Dermis microvascular lymphatic vessel endothelial cell (primary cell): ENCODE results near the gene ZNF445. TPM values are rescaled to one million over a fixed set of nuclear protein-coding genes. Genes with fewer than 3 reads are reported as not detected.
"Not testable (repeated sequence)": the region's sequence is repeated elsewhere in the genome, so short reads cannot be mapped to it uniquely, and the experiment has no call there.

Source experiments
- DNase-seq, 2 donors: peaks; one replicate each; pipeline versions ENCODE4 v3.0.0 to v3.0.0-alpha.2; 2010; ENCODE audit warnings: low read depth in 2 of 2
- total RNA-seq: library from RNA; depleted of rRNA; stranded (reverse); fragments of >200 nt; gene quantifications from 2 replicates; pipeline ENCODE4 v1.2.1, GENCODE V29; 2014

The ZNF445 gene
- total RNA-seq: 5.4 and 7.0 TPM in 2 replicates

DNA sequence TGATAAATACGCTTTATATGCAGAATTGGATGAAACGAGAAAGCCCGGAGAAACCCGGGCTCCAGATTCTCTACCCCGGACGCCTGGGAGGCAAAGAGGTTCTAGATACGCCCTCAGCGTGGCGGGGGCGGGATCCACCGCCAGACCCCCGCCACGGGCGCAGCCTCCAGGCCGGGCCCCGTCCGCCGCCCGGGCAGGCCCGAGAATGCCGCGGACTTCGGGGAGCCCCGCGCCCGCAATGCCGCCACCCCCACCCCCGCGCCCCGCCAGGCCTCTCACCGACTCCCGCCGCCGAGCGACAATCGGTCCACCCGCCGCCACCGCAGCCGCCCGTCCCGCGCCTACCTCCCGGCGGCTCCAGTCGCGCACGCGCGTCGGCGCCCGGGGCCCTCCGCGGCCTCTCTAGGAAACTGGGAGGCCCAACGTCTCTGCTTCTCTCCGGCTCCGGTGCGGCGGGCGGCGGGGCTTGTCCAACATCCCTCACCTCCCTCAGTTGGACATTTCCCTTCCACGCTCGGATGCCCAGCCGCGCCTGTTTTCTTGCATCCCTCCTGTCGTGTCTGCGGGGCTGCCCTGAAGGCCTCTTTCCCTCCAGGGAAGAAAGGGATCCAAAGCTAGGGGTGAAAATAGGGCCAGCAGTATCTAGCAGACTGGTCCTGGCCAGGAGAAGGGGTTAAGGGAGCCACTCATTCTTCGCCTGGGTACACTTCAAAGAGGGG is at the start of gene ZNF445:
TSS of gene ZNF445 (minus strand) at position 359 of the 719 bp plus-strand sequence. CDS start 22,121 bp downstream, outside the sequence.
- peak; percentile 53 to 83 for DNase-seq

DNA sequence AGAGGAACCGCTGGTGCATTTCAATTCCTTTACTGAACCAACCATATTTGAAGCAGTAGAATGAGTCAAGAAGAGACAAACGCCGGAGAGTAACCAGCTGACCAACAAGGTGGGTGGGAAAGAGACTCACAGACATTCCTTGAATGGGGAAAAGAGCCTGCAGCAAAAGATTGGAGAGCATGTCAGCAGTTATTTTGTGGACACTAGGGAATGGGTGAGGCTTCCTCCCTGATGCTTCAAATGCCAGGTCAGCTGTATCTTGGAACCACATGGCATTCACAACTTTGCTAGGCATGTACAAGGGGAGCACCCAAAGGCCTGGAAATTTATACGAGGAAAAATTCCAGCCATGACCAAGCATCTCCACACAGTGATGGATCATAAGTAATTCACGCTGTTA is 47.6 kb upstream of the ZNF445 start:
- no peak for DNase-seq

- DNase-seq: no peak
Measured at GRCh38 chr3:44522494-44522933, 45.0 kb upstream of the ZNF445 start.

- DNase-seq: no peak
Measured at GRCh38 chr3:44521721-44522120, 44.3 kb upstream of the ZNF445 start.

DNA sequence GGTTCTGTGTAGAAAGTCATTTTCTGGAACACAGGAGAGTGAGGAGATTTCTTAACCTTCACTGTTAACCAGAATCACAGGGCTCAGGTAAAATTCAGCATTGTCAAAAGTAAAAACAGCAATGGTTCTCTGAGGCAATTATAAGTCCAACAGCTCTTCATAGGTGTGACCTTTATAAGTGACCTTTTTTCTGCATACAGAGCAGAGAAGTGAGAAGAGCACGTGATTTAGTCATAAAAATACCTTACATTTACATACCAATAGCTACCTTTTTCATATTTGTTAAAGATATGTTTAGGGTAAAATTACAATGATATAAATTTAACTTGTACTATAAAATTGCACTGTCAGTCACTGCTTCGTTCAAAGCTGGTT is 41.3 kb upstream of the ZNF445 start:
- DNase-seq: no peak

DNA sequence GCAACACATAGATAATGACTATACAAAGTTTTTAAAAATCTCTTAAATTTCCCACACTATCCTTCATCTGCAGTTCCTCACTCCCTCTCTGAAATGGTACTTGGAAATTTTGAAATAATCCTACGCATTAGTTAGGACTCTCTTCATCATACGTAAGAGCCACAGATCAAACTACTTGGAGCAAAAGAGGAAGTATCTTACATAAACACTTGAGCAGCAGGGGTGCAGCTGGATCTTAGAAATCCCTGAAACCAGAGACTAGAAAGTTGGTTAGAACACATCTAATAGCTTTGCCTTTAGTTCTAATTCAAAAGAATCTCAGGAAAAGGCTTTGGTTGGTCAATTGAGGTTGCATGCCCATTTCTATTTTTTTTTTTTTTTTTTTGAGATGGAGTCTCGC is 38.8 kb upstream of the ZNF445 start:
- no peak for DNase-seq

GRCh38 chr3:44513513-44513912 is 36.0 kb upstream of the ZNF445 start:
- no peak for DNase-seq

DNA sequence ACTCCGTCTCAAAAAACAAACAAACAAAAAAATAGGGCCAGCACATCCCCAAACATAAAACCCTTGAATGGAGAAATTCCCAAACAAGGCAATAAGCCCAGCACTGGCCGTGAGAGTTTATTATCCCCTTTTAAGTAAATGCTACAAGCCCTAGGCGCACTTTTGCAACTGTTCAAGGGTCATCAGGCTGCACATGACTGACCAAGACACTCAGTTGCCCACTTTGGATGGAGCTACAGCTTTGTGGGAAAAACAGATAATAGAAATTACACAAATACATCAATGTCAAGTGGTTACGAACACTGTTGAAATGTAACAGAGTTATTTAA is 33.7 kb upstream of the ZNF445 start:
- DNase-seq: no peak

- DNase-seq: peak in 1 of 2 donors; percentile 26
Measured at GRCh38 chr3:44510000-44510368, 32.5 kb upstream of the ZNF445 start.

DNA sequence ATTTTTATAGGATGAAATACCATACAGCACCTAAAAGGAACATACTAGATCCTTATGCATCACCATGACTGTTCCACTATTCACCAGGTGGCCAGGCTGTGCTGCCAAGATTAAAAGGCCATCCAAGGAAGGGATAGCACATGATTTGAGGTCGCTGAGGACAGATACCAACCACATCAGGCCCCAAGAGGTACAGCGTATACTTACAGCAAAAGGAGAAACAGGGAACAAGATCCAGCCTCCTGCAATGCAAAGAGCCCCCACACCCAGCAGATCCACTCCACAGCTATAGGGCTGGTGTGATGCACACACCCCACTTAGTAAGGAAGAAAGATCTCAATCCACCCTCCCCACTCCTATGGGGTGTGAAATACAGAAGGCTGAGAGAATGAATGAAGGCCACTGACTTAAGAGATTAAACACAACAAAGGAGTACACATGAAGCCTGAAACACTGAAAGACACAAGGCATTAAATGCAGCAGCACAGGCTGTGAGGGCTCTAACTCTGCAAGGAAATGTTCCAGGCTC is 32.0 kb upstream of the ZNF445 start:
- DNase-seq: peak in 1 of 2 donors; percentile 5

DNA sequence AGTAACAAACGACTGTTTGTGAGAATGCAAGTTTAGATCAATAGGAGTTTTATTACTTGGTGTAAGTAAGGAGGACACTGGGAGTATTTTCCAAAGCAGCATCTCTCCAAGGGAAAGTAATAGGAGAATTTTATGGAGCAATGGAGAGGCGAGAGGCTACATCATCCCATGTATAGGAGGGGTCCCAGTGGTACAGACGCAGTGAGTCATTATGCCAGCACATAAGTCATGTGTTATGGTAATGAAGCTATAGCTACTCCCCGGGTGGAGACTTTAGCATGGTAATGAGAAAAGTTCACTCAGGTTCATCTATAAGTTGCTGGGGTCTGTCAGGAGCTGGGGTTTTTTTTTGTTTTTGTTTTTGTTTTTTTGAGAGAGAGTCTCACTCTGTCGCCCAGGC is 29.5 kb upstream of the ZNF445 start:
- no peak for DNase-seq

DNA sequence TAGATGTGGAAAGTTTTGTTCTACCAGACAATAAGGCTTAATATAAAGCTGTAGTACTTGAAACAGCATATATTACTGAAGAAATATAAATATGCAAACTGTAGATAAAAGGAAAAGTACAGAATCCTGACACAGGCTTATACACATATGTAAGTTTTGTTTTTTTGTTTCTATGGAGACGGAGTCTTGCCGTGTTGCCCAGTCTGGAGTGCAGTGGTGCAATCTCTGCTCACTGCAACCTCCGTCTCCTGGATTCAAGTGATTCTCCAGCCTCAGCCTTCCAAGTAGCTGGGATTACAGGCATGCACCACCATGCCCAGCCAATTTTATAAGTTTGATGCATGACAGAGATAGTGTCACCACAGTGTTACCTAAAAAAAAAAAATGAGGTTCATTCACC is 29.1 kb upstream of the ZNF445 start:
- no peak for DNase-seq

DNA sequence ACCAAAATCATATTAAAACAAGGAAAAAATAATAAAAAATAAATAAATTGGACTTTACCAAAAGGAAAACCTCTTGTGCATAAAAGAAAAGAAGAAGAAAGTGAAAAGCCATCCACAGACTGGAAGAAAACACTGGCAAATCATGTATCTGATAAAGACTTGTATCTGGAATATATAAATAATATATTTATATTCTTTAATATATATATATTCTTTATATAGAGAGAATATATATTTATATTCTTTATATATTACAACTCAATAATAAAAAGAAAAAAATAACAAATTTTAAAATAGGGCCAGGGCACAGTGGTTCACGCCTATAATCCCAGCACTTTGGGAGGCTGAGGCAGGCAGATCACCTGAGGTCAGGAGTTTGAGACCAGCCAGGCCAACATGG is 27.1 kb upstream of the ZNF445 start:
- no peak for DNase-seq

GRCh38 chr3:44503178-44503577 is 25.7 kb upstream of the ZNF445 start:
- not testable (repeated sequence) for DNase-seq

DNA sequence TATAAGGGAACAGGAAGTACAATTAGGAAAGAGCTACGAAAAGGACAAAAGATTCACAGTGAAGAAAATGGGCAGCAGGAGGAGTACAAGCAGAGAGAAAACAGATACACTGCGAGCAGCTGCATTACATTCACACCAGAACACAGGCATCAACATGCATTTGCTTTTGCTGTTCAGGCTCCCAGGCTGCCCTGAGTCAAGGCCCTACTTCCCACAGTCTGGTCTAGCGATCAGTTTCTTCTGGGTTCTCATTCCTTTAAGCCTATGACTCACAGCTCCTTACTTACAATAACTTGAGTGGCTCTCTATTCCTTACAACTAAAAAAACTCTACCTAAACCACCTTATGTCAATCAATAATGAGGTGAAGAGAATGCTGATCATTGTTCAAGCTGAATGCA is 24.5 kb upstream of the ZNF445 start:
- DNase-seq: no peak

DNA sequence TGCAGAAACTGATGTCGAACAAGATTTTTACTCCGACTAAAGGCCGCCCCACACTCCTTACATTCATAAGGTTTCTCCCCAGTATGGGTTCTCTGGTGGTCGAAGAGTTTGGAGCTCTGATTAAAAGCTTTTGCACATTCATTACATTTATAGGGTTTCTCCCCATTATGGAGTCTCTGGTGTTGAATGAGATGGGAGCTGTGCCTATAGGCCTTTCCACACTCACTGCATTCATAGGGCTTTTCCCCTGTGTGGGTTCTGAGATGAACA is 22.4 kb upstream of the ZNF445 start:
- DNase-seq: not testable (repeated sequence)

GRCh38 chr3:44499149-44499898 is 21.9 kb upstream of the ZNF445 start:
- no peak for DNase-seq

DNA sequence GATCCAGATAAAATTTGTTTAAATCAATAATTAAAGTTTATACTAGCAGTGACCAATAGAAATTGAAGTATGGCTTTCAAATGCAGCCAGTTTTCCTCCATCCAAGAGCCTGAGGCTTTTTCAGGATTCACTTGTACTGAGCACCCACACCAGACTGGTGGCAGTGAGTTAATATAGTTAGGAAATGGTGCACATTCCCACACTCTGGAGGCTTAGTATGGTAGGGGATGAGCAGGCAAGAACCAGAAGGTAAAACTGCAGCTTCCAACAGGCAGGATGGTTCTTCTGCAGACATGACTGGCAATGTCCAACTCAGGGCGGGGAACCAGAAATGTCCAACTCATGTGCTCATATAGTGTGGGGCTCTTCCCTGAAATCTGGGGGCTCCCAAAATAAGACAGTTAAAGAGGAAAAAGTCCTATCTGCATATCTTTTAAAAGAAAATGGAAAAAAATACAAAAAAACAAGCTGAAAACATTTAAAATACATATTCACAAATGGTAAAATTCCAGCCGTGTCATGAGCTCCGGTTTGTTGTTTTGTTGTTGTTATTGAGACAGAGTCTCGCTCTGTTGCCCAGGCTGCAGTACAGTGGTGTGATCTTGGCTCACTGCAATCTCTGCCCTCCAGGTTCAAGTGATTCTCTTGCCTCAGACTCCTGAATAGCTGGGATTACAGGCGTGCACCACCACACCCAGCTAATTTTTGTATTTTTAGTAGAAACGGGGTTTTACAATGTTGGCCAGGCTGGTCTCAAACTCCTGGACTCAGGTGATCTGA is 18.4 kb upstream of the ZNF445 start:
- DNase-seq: no peak

GRCh38 chr3:44492496-44492895 is 15.0 kb upstream of the ZNF445 start:
- DNase-seq: no peak

DNA sequence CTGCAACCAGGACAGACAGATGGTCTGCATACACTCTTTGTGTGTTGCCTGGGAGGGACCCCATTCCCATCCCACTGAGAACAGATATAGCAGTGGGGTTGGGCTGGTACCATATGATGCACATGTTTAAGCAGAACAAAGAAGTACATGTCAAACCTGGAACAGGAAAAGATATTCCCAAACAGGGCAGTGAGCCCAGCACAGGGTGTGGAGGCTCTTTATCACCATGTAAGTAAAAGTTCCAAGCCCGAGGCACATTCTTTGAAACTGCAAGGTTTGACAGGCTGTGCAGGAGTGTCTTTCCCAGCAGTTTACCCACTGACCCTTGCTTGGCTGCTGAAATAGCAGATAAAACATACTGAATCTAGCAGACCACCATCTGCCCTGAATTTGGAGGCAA is 5.3 kb upstream of the ZNF445 start:
- DNase-seq: no peak

GRCh38 chr3:44478606-44479094 is 1.2 kb upstream of the ZNF445 start:
- no peak for DNase-seq

GRCh38 chr3:44478055-44478468 is 592 bp upstream of the ZNF445 start:
- DNase-seq: no peak
